ENCODE measurements around the gene MAP7.

MAP7 gene

GRCh38 chr6:136547871-136548270 lies 2.4 kb downstream of the MAP7 start:
- Mint-ChIP-seq H3K27ac (no peak overlapping the region), H3K4me1 (peaks cover 6% of the 10 kb centered on the region), H3K27me3 (peaks cover 87% of the 10 kb centered on the region), H3K9me3 (no peaks in the 10 kb centered on the region), H3K4me3 (no peak overlapping the region)
- ATAC-seq (no peak), DNase-seq (no peak)

GRCh38 chr6:136547336-136547735 lies 2.9 kb downstream of the MAP7 start:
- ATAC-seq (no peak), DNase-seq (no peak)
- Mint-ChIP-seq H3K4me1 (peaks cover 6% of the 10 kb centered on the region), H3K27ac (no peak overlapping the region), H3K4me3 (no peak overlapping the region), H3K9me3 (no peaks in the 10 kb centered on the region), H3K27me3 (peaks cover 81% of the 10 kb centered on the region)

GRCh38 chr6:136546331-136546730 lies 3.9 kb downstream of the MAP7 start:
- no peaks in the 10 kb centered on the region for H3K9me3 Mint-ChIP-seq
- DNase-seq (no peak), ATAC-seq (no peak)
- no peak overlapping the region for H3K4me3 Mint-ChIP-seq
- peaks cover 73% of the 10 kb centered on the region for H3K27me3 Mint-ChIP-seq
- H3K4me1 Mint-ChIP-seq = peaks cover 6% of the 10 kb centered on the region
- no peak overlapping the region for H3K27ac Mint-ChIP-seq

- peaks cover 68% of the 10 kb centered on the region for H3K27me3 Mint-ChIP-seq
- no peaks in the 10 kb centered on the region for H3K9me3 Mint-ChIP-seq
- peaks cover 4% of the 10 kb centered on the region for H3K4me1 Mint-ChIP-seq
- ATAC-seq (no peak), DNase-seq (no peak)
- no peak overlapping the region for H3K4me3 Mint-ChIP-seq
- H3K27ac Mint-ChIP-seq = no peak overlapping the region
Observed at GRCh38 chr6:136544326-136544725, 5.9 kb downstream of the MAP7 start.

- Mint-ChIP-seq H3K27me3 (peaks cover 40% of the 10 kb centered on the region), H3K9me3 (no peaks in the 10 kb centered on the region)
- ATAC-seq = no peak
Observed at GRCh38 chr6:136541395-136541794, 8.8 kb downstream of the MAP7 start.

DNA sequence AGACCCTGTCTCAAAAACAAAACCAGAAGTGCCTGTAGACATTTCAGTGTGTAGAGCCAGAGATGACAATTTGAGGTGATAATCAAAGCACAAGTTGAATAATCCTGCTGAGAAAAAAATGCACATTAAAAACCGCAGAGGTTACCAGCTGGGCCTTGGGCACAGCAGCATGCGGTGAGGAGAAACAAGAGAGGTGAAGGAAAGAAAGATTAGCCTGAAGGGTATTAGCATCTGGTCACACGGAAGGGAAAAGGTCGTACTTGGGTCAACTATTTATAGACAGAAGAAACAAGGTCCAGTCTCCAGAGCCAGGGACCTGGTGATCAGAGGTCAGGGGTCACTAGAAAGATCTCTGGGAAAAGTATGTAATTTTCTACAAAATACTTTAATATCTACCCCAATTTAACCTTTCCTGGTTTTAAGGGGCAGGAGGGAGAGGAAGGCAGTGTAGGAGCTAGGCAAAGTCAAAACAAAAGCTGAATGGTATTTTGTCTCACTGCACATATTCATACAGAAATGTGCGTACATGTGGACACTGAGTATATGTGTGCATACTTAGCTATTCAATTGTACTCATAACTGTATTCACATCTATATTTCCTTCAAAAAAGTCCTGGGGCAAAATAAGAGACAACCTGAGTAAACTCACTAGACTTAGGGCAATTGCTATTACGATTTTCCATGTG lies 10.1 kb downstream of the MAP7 start:
- no peak for DNase-seq
- no peaks in the 10 kb centered on the region for H3K9me3 Mint-ChIP-seq
- H3K27ac Mint-ChIP-seq = no peak overlapping the region
- no peaks in the 10 kb centered on the region for H3K4me1 Mint-ChIP-seq
- peaks cover 27% of the 10 kb centered on the region for H3K27me3 Mint-ChIP-seq
- H3K4me3 Mint-ChIP-seq = no peak overlapping the region
- no peak for ATAC-seq

More at GRCh38 chr6:136541395-136541794, 8.8 kb downstream of the MAP7 start:
- Mint-ChIP-seq H3K27ac (no peak overlapping the region), H3K4me1 (no peaks in the 10 kb centered on the region), H3K4me3 (no peak overlapping the region)
- DNase-seq = no peak

- no peak for DNase-seq
- H3K27me3 Mint-ChIP-seq = peaks cover 14% of the 10 kb centered on the region
- H3K4me1 Mint-ChIP-seq = no peaks in the 10 kb centered on the region
- no peak overlapping the region for H3K27ac Mint-ChIP-seq
- no peak overlapping the region for H3K4me3 Mint-ChIP-seq
- no peaks in the 10 kb centered on the region for H3K9me3 Mint-ChIP-seq
- no peak for ATAC-seq
Observed at GRCh38 chr6:136538836-136539235, 11.4 kb downstream of the MAP7 start.

GRCh38 chr6:136535880-136536650 lies 14.2 kb downstream of the MAP7 start:
- DNase-seq (no peak), ATAC-seq (no peak)
- Mint-ChIP-seq H3K27me3 (peaks cover 13% of the 10 kb centered on the region), H3K4me3 (no peak overlapping the region), H3K27ac (no peak overlapping the region), H3K4me1 (no peaks in the 10 kb centered on the region), H3K9me3 (no peaks in the 10 kb centered on the region)

- DNase-seq = no peak
Observed at GRCh38 chr6:136535017-136535765, 15.0 kb downstream of the MAP7 start.

GRCh38 chr6:136534268-136534667 lies 16.0 kb downstream of the MAP7 start:
- ATAC-seq (no peak), DNase-seq (no peak)
- Mint-ChIP-seq H3K9me3 (no peaks in the 10 kb centered on the region), H3K27me3 (peaks cover 11% of the 10 kb centered on the region), H3K4me3 (no peak overlapping the region), H3K27ac (no peak overlapping the region), H3K4me1 (no peaks in the 10 kb centered on the region)

More at GRCh38 chr6:136535017-136535765, 15.0 kb downstream of the MAP7 start:
- no peak for ATAC-seq
- Mint-ChIP-seq H3K27ac (no peak overlapping the region), H3K4me3 (no peak overlapping the region), H3K4me1 (no peaks in the 10 kb centered on the region), H3K27me3 (peaks cover 11% of the 10 kb centered on the region), H3K9me3 (no peaks in the 10 kb centered on the region)

- Mint-ChIP-seq H3K27ac (no peak overlapping the region), H3K27me3 (peaks cover 11% of the 10 kb centered on the region), H3K4me1 (no peaks in the 10 kb centered on the region), H3K4me3 (no peak overlapping the region), H3K9me3 (no peaks in the 10 kb centered on the region)
- no peak for ATAC-seq
- DNase-seq = no peak
Observed at GRCh38 chr6:136533487-136533886, 16.7 kb downstream of the MAP7 start.

- H3K4me1 Mint-ChIP-seq = peaks cover 3% of the 10 kb centered on the region
- H3K27me3 Mint-ChIP-seq = peaks cover 11% of the 10 kb centered on the region
- no peak overlapping the region for H3K27ac Mint-ChIP-seq
Observed at GRCh38 chr6:136532030-136532429, 18.2 kb downstream of the MAP7 start.

DNA sequence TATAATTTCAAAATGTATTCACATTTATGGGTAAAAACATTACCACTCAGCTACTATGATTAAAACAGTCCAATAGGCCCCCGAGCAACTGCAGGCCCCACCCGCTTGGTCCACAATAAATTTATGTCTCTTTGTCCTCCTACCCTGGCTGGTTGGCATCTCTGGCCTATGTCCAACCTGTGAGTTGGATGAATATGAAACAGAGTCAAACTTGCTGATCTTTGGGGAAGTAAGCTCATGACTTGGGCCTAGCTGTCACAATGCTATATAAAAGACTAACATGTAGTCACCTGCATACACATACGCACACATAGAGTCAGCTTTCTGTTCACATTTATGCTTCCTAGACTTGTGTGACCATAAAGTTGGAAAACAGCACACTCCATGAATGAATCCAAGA lies 20.5 kb downstream of the MAP7 start:
- Mint-ChIP-seq H3K4me1 (peaks cover 23% of the 10 kb centered on the region), H3K27me3 (peaks cover 21% of the 10 kb centered on the region), H3K4me3 (no peak overlapping the region), H3K9me3 (no peaks in the 10 kb centered on the region), H3K27ac (no peak overlapping the region)
- ATAC-seq (no peak), DNase-seq (no peak)

More at GRCh38 chr6:136532030-136532429, 18.2 kb downstream of the MAP7 start:
- Mint-ChIP-seq H3K9me3 (no peaks in the 10 kb centered on the region), H3K4me3 (no peak overlapping the region)
- no peak for DNase-seq
- ATAC-seq = no peak

GRCh38 chr6:136528477-136528876 lies 21.7 kb downstream of the MAP7 start:
- peaks cover 21% of the 10 kb centered on the region for H3K27me3 Mint-ChIP-seq
- no peak for ATAC-seq
- H3K9me3 Mint-ChIP-seq = no peaks in the 10 kb centered on the region
- no peak overlapping the region for H3K27ac Mint-ChIP-seq
- DNase-seq = no peak
- no peak overlapping the region for H3K4me3 Mint-ChIP-seq
- H3K4me1 Mint-ChIP-seq = peaks cover 23% of the 10 kb centered on the region

- Mint-ChIP-seq H3K27ac (no peak overlapping the region), H3K27me3 (peaks cover 21% of the 10 kb centered on the region), H3K4me1 (peaks cover 23% of the 10 kb centered on the region), H3K9me3 (no peaks in the 10 kb centered on the region), H3K4me3 (no peak overlapping the region)
- ATAC-seq (no peak), DNase-seq (no peak)
Observed at GRCh38 chr6:136527831-136528230, 22.4 kb downstream of the MAP7 start.

DNA sequence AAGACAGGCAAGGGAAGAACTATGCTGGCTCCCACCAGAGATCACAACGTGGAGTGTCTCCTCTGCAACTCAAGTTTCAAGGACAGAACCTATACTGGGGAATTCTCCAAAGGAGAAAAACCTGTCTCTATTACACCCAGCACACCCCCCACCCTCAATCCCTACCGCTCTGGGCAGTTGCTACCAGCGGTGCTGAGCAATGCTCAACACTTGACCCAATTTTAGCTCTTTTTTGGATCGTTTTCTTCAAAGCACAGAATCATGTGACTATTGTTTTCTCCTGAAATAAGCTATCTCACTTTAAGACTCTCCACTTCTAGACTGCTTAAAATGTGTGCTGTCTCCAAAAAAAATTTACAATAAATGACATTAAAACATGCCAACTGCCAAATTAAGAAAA lies 23.3 kb downstream of the MAP7 start:
- no peak for ATAC-seq

More for the DNA sequence above, 23.3 kb downstream of the MAP7 start:
- no peak for DNase-seq
- Mint-ChIP-seq H3K4me3 (peak overlapping the region in 1 of 2 donors; percentile 77), H3K27me3 (peaks cover 21% of the 10 kb centered on the region), H3K9me3 (no peaks in the 10 kb centered on the region), H3K27ac (no peak overlapping the region), H3K4me1 (peaks cover 23% of the 10 kb centered on the region)
